Measurements from ENCODE around the gene CUX1.
"Not testable (repeated sequence)": the region's sequence is repeated elsewhere in the genome, so short reads cannot be mapped to it uniquely, and the experiment has no call there.

Gene CUX1

DNA sequence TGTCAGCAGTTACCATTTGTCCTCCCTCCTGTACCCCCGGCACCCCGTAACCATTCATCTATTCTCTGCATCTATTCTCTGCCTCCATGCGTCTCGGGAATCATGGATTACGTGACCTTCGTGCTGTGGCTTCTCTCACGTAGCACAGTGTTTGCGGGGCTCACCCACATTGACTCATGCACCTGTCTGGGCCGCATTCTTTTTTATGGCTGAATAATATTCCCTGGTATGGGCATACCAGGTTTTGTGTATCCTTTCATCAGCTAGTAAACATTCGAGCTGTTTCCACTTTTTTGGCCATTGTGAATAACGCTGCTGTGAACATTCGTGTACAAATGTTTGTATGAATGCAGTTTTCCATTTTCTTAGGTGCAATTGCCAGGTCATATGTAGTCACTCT lies 17.7 kb downstream of the CUX1 start:
- TF ChIP-seq CTCF (IDR thresholded peaks at IDR 0.05; ENCODE audit: poor library complexity, severe bottlenecking): no peak
- H3K36me3 ChIP-seq (ENCODE audit: low read depth): no peaks in the 10 kb centered on the region

DNA sequence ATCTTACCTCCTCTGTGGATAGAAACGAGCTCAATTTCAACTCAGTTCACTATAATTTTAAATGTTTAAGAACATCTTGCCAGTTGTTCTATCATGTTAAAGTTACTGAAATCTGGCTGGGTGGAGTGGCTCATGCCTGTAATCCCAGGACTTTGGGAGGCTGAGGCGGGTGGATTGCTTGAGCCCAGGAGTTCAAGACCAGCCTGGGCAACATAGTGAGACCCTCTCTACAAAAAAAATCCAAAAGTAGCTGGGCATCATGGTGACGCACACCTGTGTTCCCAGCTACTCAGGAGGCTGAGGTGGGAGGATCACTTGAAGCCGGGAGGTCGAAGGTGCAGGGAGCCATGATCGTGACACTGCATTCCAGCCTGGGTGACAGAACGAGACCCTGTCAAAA lies 20.0 kb downstream of the CUX1 start:
- not testable (repeated sequence) for H3K27me3 ChIP-seq (ENCODE audit: insufficient read depth, poor library complexity, severe bottlenecking); DNase-seq (ENCODE audit: low spot score); H3K9me3 ChIP-seq (ENCODE audit: severe bottlenecking); H3K36me3 ChIP-seq (ENCODE audit: low read depth); H3K4me1 ChIP-seq (ENCODE audit: insufficient read depth, poor library complexity, severe bottlenecking); ATAC-seq (ENCODE audit: low read depth); H3K27ac ChIP-seq (ENCODE audit: poor library complexity, severe bottlenecking); H3K4me3 ChIP-seq (ENCODE audit: severe bottlenecking)

More for the DNA sequence above, 17.7 kb downstream of the CUX1 start:
- Histone ChIP-seq H3K27ac (ENCODE audit: poor library complexity, severe bottlenecking) (no peak overlapping the region), H3K4me3 (ENCODE audit: severe bottlenecking) (no peak overlapping the region), H3K4me1 (ENCODE audit: insufficient read depth, poor library complexity, severe bottlenecking) (no peaks in the 10 kb centered on the region), H3K9me3 (ENCODE audit: severe bottlenecking) (no peaks in the 10 kb centered on the region), H3K27me3 (ENCODE audit: insufficient read depth, poor library complexity, severe bottlenecking) (no peaks in the 10 kb centered on the region)
- ATAC-seq (ENCODE audit: low read depth): no peak
- no peak for DNase-seq (ENCODE audit: low spot score)

GRCh38 chr7:101838837-101839483 lies 21.5 kb downstream of the CUX1 start:
- ATAC-seq (ENCODE audit: low read depth) (no peak), DNase-seq (ENCODE audit: low spot score) (no peak)
- H3K27ac ChIP-seq (ENCODE audit: poor library complexity, severe bottlenecking): no peak overlapping the region
- H3K4me3 ChIP-seq (ENCODE audit: severe bottlenecking): no peak overlapping the region
- H3K9me3 ChIP-seq (ENCODE audit: severe bottlenecking): no peaks in the 10 kb centered on the region
- no peaks in the 10 kb centered on the region for H3K4me1 ChIP-seq (ENCODE audit: insufficient read depth, poor library complexity, severe bottlenecking)
- no peak for TF ChIP-seq CTCF (IDR thresholded peaks at IDR 0.05; ENCODE audit: poor library complexity, severe bottlenecking)
- no peaks in the 10 kb centered on the region for H3K27me3 ChIP-seq (ENCODE audit: insufficient read depth, poor library complexity, severe bottlenecking)
- H3K36me3 ChIP-seq (ENCODE audit: low read depth): no peaks in the 10 kb centered on the region

DNA sequence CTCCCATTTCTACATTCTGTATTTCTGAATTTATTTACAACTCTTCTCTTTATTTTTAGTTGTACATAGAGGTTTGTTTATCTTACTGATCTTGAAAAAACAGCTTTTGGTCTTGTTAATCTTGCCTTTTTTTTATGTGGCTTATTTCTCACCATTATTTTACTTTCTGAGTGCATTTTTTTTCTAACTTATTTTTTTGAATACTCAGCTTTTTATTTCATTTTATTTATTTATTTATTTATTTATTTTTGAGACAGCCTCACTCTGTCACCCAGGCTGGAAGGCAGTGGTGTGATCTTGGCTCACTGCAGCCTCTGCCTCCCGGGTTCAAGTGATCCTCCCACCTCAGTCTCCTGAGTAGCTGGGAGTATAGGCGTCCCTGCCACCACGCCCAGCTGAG lies 23.9 kb downstream of the CUX1 start:
- no peaks in the 10 kb centered on the region for H3K27me3 ChIP-seq (ENCODE audit: insufficient read depth, poor library complexity, severe bottlenecking)
- no peak for TF ChIP-seq CTCF (IDR thresholded peaks at IDR 0.05; ENCODE audit: poor library complexity, severe bottlenecking)
- DNase-seq (ENCODE audit: low spot score) (no peak), ATAC-seq (ENCODE audit: low read depth) (no peak)
- no peak overlapping the region for H3K4me3 ChIP-seq (ENCODE audit: severe bottlenecking)
- H3K4me1 ChIP-seq (ENCODE audit: insufficient read depth, poor library complexity, severe bottlenecking): no peaks in the 10 kb centered on the region
- no peaks in the 10 kb centered on the region for H3K9me3 ChIP-seq (ENCODE audit: severe bottlenecking)
- no peaks in the 10 kb centered on the region for H3K36me3 ChIP-seq (ENCODE audit: low read depth)
- H3K27ac ChIP-seq (ENCODE audit: poor library complexity, severe bottlenecking): no peak overlapping the region

GRCh38 chr7:101843293-101844271 lies 26.2 kb downstream of the CUX1 start:
- no peak for TF ChIP-seq CTCF (IDR thresholded peaks at IDR 0.05; ENCODE audit: poor library complexity, severe bottlenecking)
- H3K4me1 ChIP-seq (ENCODE audit: insufficient read depth, poor library complexity, severe bottlenecking): no peaks in the 10 kb centered on the region
- H3K9me3 ChIP-seq (ENCODE audit: severe bottlenecking): peaks cover 5% of the 10 kb centered on the region
- H3K4me3 ChIP-seq (ENCODE audit: severe bottlenecking): no peak overlapping the region
- no peak overlapping the region for H3K27ac ChIP-seq (ENCODE audit: poor library complexity, severe bottlenecking)
- peaks cover 4% of the 10 kb centered on the region; the same call in 1 of the 2 replicates for H3K36me3 ChIP-seq (ENCODE audit: low read depth)
- H3K27me3 ChIP-seq (ENCODE audit: insufficient read depth, poor library complexity, severe bottlenecking): no peaks in the 10 kb centered on the region
- DNase-seq (ENCODE audit: low spot score): no peak
- ATAC-seq (ENCODE audit: low read depth): no peak

Measured in RWPE2 (cell line).